Limb (tissue), 2 donors: ENCODE data around the gene ARID4B.
"Not testable (repeated sequence)": the region's sequence is repeated elsewhere in the genome, so short reads cannot be mapped to it uniquely, and the experiment has no call there.

ENCODE experiments used
- DNase-seq, 2 donors: peaks; one replicate each; pipeline ENCODE4 v3.0.0-alpha.2; 2016; ENCODE audit errors: extremely low spot score in 2 of 2

The ARID4B gene

DNA sequence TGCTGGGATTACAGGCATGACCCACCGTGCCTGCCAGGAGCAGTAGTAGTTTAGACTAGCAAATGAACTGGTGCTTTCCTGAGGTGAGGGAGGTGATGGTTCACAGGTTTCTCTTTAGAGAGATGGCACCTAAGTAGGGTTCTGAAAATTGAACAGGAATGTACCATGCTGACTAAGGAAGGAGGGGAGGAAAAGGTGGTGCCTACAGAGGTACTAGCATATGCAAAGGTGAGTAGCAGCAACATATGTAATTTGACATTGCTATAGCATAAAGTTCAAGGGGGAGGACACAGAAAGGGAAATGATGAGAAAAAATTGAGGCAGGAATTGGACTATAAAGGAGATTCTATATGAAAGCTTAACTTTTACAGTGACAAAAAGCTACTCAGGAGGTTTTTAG is 101.0 kb downstream of the ARID4B start:
- no peak for DNase-seq

DNA sequence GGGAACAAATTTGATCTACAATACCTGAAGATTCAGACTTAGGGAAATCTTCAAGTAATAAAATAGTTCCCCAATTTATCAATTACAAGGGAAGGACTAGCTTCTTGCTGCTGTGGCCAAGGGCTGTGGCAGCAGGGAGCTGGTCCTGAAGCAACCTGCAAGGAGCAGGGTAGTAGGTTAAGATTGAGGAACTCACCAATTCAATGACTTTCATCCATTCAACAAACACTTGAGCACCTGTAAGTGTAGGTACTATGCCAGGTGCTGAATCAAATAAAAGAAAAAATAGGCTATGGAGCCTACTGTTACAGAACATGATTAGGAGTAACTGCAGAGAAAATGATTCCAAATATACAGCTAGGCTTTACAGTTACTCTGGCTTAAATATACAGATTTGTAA is 102.7 kb downstream of the ARID4B start:
- DNase-seq: no peak

DNA sequence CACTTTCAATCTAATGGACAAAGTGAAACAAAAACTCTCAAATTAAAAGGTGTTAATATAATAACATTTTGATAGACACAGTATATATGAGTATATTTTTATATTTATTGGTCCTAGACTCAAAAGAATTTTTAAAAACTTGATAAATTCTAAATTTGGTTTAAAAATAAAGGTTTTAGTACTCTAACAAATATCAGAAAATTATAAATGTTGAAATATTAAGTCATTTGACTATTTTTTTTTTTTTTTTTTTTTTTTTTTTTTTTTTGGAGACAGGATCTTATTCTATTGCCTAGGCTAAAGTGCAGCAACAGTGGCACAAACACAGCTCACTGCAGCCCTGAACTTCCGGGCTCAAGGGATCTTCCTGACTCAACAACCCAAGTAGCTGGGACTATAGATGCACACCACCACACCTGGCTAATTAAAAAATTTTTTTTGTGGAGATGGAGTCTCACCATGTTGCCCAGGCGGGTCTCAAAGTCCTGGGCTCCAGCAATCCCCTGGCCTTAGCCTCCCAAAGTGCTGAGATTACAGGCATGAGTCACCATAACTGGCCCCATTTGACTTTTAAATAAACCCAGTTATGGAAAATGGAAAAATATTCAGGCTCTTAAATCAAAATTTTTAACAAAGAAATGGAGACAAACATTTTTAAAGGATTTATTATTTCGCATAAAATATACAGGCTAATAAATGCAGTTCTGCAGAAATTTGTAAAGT is 106.2 kb downstream of the ARID4B start:
- no peak for DNase-seq

DNA sequence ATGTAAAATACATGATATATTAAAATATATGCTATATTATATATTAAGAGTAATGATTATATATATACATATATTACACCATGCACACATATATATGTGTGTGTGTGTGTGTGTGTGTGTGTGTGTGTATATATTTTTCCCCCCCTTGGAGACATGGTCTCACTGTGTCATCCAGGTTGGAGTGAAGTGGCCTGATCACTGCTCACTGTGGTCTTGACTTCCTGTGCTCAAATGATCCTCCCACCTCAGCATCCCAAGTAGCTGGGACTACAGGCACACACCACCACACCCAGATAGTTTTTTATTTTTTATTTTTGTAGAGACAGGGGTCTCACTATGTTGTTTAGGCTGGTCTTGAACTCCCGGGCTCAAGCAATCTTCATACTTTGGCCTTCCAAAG is 112.5 kb downstream of the ARID4B start:
- no peak for DNase-seq

DNA sequence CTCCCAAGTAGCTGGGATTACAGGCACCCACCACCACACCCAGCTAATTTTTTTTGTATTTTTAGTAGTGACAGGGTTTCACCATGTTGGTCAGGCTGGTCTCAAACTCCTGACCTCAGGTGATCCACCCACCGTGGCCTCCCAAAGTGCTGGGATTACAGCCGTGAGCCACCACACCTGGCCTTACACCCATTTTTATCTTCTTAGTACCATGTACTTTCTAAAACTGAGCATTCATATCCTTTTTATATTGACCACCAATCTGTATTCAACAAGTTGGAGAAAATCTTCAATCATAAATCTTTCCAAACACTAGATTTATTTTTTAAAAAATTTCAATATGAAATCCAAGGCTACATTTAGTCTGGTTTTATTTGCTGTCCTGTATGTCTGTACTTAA is 113.0 kb downstream of the ARID4B start:
- not testable (repeated sequence) for DNase-seq

DNA sequence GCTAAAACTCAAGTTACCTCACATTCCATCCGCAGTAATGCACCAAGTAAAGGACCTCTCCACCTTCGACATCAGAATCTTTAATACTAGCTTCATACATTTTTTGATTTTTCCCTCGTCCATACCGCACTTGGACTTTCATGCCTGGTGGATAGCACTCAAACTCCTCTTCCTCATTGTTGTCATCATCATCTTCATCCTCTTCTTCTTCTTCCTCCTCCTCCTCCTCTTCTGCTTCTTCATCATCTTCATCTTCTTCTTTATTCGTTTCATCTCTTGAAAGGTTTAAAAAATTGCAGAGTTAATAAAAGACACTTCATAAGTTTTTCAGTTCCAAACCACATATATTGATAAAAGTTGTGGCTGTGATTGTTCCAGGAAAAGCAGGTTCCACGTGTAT is 114.2 kb downstream of the ARID4B start:
- no peak for DNase-seq

DNA sequence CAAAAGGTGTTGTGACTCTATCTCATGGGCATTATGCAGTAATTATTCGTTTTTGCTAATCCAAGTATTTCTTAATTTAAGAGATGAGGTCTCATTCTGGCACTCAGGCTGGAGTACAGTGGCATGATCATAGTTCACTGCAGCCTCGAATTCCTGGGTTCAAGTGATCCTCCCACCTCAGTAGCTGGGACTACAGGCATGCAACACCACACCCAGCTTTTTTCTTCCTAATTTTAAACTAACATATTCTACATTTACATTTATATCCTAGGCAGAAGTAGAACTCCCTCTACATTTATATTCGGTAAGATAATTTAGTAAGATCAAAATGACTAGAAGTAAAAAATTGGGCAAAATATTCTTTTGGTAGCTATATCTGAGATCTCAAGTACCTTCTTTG is 116.5 kb downstream of the ARID4B start:
- no peak for DNase-seq

DNA sequence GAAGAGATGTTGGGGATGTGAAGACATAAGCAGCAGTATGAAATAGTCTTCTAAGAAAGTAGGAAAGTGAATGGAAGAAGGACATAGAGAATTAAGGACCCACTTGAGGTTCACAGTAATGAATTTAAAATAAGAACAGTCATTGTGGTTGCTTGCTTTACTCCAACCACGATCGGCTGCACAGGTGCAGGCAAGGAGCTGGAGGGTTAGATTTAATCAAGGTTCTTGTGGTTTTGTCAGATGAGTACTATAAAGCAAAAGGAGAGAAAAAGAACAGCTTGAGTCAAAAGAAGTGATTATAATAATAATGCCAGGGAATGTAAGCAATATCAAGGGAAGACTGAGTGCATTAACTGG is 120.8 kb downstream of the ARID4B start:
- no peak for DNase-seq

DNA sequence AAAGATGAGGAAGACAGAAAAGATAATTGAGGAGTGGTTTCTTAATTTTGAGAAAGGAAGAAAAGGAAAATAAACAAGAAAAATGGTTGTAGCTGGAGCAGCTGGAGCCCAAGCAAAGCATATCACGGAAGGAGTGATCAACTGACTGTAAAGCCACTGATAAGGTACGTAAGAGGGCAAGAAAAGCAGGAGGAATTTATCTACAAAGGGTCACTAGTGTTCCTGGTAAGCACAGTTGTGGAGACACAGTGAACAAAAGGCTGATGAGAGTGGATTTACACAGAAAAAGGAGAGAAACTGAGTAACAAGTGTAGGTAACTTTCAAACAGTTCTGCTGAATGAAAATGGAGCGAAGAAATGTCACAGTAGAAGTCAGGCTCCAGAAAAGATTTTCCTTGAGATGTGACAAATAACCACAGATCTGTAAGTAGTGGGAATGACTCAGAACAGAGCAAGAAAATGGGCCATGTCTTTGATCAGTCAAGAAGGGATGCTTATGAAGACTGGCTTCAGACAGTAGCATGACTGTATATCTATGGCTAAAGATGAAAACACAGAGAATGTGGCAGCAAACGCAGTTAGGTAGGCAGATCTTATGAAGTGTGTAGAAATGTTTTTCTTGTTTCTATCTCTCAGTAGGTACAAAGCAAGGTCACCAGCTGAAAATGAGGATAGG is 121.3 kb downstream of the ARID4B start:
- no peak for DNase-seq

DNA sequence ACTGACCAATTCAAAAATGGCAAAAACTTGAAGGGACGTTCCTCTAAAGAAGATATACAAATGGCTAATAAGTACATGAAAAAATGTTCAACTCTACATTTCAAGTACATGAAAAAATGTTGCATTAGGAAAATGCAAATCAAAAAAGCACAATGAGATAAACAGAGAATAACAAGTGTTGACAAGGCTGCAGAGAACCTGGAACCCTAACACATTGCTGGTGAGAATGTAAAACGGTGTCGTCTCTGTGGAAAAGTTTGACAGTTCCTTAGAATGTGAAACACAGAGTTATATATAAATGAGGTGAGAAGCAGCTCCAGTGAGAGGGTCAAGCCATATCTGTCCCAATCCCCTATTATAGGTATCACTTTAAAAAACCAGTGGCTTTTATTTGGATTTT is 122.3 kb downstream of the ARID4B start:
- DNase-seq: no peak

DNA sequence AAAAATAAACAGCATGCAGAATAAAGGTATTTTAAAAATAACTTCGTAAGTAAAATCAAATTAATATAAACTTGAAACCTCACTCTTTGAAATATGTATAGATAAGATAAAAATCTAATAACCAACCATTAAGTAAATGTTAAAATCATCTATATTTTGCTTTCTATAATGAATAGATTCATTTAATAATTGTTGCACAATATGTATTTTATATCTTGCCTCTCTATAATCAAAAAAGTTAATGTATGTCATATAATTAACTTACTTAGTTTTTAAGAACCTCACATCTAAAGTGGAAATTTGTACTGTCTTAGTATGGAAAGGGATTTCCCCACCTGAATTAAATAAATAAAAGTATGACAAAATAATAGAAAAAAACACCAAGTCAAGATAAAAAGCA is 124.6 kb downstream of the ARID4B start:
- DNase-seq: no peak

DNA sequence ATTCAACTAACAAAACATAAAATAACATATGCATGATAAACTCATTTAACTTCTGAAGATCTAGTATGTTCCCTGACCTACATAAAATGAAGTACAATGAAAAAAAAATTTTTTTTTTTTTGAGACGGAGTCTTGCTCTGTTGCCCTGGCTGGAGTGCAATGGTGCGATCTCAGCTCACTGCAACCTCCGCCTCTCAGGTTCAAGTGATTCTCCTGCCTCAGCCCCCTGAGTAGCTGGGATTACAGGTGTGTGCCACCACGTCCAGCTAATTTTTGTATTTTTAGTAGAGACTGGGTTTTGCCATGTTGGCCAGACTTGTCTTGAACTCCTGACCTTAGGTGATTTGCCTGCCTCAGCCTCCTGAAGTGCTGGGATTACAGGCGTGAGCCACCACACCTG is 125.5 kb downstream of the ARID4B start:
- DNase-seq: not testable (repeated sequence)

DNA sequence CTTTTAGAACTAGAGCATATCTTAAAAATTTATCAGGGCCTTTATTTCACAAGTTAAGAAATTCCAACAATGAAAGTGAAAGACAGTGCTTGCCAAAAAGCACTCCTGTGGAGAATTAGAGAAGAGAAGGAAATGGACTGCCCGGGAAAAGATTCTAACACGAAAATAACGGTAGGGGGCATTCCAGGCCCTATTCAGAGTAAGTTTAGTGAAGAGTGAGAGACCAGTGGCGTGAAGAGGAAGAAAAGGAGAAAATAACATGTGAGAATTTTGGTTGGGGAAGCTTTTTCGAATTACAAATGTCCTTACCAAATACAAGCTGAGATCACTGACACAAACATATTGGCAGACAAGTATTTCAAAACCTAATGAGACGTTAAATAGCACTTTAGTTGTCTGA is 128.5 kb downstream of the ARID4B start:
- peak in 1 of 2 donors; percentile 35 for DNase-seq

DNA sequence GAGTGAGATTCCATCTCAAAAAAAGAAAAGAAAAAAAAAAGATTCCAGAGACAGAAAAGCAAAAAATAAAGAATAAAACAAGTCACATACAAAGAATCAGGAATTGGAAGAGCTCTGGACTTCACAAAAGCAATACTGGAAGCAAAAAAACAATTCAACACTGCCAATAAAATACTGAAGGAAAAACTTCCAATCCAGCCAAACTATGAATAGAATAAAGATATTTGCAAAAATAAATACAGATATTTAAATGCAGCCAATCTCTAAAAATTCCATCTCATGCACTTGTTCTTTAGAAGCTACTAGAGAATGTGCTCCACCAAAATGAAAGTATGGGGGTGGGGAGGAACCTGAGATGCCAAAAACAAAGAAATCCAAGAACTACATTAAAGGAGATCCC is 137.5 kb downstream of the ARID4B start:
- no peak for DNase-seq

DNA sequence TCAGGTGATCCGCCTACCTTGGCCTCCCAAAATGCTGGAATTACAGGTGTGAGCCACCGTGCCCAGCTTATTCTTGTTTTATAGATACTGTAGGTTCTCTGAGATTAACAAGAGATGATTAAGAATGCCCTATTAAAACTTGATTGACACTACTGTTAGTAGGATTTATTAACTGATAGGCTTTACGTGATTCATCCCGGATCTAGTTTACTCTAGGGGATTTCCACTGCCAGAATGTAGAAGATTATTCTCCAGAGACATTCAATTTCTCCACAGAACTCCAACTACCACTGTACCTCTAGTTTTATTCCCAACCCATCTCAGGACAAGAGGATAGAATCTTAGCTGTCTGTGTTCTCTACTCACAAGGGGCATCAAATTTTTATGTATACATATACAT is 140.7 kb downstream of the ARID4B start:
- no peak for DNase-seq

DNA sequence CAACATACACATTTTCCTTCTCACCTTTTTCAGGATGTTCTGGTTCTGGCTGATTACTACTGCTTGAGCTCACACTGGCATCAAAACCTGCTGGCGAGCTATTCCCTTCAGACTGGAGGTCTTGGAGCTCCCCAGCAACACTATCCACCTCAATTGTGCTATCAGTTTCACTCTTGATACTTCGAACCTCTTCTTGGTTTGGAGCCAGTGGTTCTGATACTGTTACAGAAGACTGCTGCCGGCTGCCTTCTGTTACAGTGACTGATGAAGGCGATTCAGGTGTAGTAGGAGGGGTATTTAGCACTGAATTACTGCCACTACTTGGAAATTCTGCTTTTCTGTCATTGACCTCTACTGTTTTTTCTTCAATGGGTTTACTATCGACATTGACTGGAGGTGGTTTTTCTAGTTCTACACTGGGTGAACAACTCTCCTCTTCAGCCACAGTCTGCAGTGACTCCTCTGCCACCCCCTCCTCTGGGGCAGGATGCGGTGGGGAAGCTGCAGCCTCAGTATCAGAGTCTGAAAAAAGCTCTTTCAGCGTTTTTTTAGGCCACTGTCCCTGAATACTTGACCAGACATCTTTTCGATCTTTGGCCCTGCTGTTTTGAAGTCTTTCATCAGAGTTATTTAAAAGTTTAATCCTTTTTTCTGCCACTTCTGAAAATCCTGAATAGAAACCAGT is 146.3 kb downstream of the ARID4B start:
- no peak for DNase-seq

DNA sequence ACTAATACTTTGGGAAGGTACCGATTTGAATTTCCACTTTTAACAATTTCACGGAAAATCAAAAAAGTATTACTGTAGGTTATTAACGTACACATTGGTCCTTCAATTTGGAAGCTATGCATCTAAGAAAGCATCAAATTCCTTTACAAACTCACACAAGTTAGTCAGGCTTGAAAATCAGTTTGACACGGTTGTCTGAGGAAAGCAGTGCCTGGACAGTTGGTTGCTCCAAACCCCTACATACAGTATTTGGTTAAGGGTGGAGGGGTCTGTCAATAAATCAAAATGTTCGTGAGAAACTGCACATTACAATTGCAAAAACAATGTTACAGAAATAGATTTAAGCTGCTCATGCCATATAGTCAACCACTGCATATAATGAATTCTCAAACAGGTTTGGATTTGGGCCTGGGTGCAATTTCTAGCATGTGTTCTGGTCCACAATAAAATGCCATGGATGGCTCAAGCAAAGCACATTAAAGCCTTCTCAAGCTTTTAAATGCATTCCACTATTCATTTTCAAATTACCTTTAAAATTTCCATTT is 147.0 kb downstream of the ARID4B start:
- no peak for DNase-seq

DNA sequence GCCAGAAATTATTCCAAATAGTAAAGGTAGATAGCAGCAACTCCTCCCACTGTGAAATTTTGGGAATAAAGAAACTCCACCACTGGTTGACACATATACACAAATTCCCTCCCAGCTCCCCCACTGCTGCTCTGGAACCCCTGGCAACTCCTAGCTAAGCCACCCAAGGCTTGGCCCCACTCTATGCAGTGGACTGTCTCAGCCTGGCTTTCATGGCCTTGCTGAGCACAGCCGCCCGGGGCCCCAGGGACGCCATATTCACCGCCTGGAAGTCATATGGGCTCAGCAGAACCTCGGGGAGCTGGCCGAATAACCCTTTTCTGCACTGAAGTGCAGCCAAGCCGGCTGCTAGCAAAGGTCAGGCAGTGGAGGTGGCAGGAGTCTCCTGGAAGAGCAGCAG is 151.5 kb downstream of the ARID4B start:
- no peak for DNase-seq

DNA sequence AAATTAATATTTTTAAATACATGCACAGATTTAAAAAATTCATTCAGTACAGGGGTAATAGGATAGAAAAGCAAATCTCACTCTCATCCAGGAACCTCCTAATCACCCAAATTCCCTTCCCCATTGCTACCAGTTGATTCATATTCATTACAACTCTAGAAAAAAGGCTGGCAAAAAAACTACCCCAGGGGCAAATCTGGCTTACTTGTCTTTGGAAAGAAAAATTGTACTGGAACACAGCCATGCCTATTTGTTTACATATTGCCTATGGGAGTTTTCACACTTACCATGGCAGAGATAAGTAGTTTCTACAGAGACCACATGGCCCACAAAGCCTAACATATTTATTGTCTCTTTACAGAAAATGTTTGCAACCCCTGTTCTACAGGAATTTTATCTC is 158.0 kb downstream of the ARID4B start:
- DNase-seq: no peak

DNA sequence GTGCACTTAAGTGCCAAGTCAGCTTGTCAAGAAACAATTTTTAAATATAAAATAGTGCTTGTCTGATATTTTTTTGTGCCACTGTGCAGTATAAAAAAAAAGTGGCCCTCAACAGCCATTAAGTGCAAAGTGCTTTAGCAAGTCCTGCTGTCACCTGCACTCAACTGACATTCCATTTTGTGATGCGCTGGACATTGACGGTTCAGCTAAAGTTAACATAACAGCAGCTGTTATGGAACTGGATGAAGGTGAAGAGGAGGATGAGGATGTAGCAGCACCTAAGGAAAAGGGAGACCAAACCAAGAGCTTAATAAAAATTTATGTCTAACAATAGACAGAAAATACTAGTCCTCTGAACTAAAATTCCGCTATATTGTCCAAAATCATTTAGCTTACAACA is 159.6 kb downstream of the ARID4B start:
- DNase-seq: no peak

DNA sequence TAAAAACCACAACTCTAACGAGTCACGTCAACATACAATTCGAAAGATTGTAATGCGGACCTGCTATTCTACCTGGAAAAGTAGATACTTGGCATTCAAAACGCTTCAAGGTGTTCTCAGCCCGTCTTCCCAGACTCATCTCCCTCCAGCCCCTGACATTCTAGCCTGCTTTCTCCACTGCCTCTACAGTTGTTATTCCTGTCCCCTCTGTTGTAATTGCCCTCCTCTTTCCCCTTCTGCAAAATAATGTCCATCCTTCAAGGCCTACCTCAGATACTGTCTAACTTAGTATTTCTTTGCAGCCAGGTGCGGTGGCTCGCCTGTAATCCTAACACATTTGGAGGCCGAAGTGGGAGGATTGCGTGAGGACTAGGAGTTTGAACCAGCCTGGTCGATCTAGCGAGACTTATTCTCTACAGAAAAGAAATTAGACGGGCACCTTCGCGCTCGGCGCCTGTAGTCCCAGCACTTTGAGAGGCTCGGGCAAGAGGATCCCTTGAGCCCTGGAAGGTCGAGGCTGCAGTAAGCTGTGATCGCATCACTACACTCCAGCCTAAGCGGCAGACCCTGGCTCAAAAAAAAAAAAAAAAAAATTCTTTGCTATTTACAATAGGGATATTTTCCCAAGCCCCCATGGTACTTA is 166.2 kb downstream of the ARID4B start:
- no peak for DNase-seq
